ENCODE data around the gene MIA3.

GRCh38 chr1:222588135-222588534 is 29.8 kb upstream of the MIA3 start:
- TF ChIP-seq POLR2A (IDR thresholded peaks at IDR 0.05) (no peak), CTCF (IDR thresholded peaks at IDR 0.05 in 4 of 5, conservative IDR thresholded peaks at IDR 0.05 in 1 of 5) (no peak)

Measured in gastrocnemius medialis (tissue), 4 donors.